A549 (cell line): ENCODE data around the gene SCNN1B. TPM values are rescaled to one million over a fixed set of nuclear protein-coding genes. Genes with fewer than 3 reads are reported as not detected.
"Not testable (repeated sequence)": the region's sequence is repeated elsewhere in the genome, so short reads cannot be mapped to it uniquely, and the experiment has no call there.

Source experiments
- ATAC-seq, 2 experiments: fragments of 200-7000 bp in 1 of 2; fragments of >200 bp in 1 of 2; cut with Nextera tagmentation in 1 of 2; cut with Tn5 transposase in 1 of 2; 3 replicates each; pipeline versions ENCODE4 v1.8.0 to v1.9.1; 2018 to 2020; ENCODE audit warnings: mild to moderate bottlenecking in 1 of 2, moderate library complexity in 1 of 2
- CTCF ChIA-PET: fragments of 300-600 bp; sonication (Branson Sonifier 250); formaldehyde crosslinking; extraction: SDS; loops from one replicate; lab custom pipeline; 2021; ENCODE audit warnings: antibody characterized with exemption, inconsistent platforms; lab: Yijun Ruan, JAX
- POLR2A ChIA-PET: fragments of 350-600 bp; formaldehyde crosslinking; extraction: SDS; loops from one replicate; lab custom pipeline; 2021; ENCODE audit warnings: antibody characterized with exemption, inconsistent platforms; lab: Yijun Ruan, JAX
- DNase-seq, 2 experiments: peaks; one replicate each; pipeline versions ENCODE4 v3.0.0 to v3.0.0-alpha.2; 2011 to 2016; ENCODE audit warnings: low read depth in 1 of 2, low spot score in 1 of 2
- FAIRE-seq: peaks from 2 replicates; lab custom pipeline; 2011; peaks lifted over from hg19 to GRCh38; lab: Jason Lieb, UNC
- H3K27ac ChIP-seq, 2 experiments: fragments of >200 bp; sonication (Bioruptor Twin); formaldehyde crosslinking; 3 replicates each; pipeline ENCODE4 v1.5.1; 2016 to 2017
- H3K4me1 ChIP-seq: fragments of >200 bp; sonication (Bioruptor Twin); formaldehyde crosslinking; 3 replicates; pipeline ENCODE4 v1.6.1; 2016
- H3K4me2 ChIP-seq: fragments of >200 bp; sonication (Bioruptor Twin); formaldehyde crosslinking; 3 replicates; pipeline ENCODE4 v1.6.1; 2016
- H3K4me3 ChIP-seq: fragments of >200 bp; sonication (Bioruptor Twin); formaldehyde crosslinking; 3 replicates; pipeline ENCODE4 v1.5.1; 2016
- H3K9me3 ChIP-seq: fragments of >200 bp; sonication (Bioruptor Twin); formaldehyde crosslinking; 3 replicates; pipeline ENCODE4 v1.6.1; 2016
- CBX2 ChIP-seq: fragments of 200-600 bp; sonication (generic); IDR thresholded peaks from 2 replicates; pipeline ENCODE4 v1.6.1; 2016; ENCODE audit warnings: low read depth, mild to moderate bottlenecking, borderline replicate concordance
- CBX8 ChIP-seq: fragments of 200-600 bp; sonication (generic); IDR thresholded peaks from 2 replicates; pipeline ENCODE4 v1.6.1; 2016
- CHD4 ChIP-seq: fragments of 200-600 bp; sonication (generic); IDR thresholded peaks from 2 replicates; pipeline ENCODE4 v1.6.1; 2016; ENCODE audit warnings: antibody characterized with exemption, mild to moderate bottlenecking, borderline replicate concordance
- EHF ChIP-seq: fragments of 250-450 bp; sonication (Bioruptor Pico); IDR thresholded peaks from 2 replicates; pipeline ENCODE4 v1.5.0; 2020; ENCODE audit warnings: mild to moderate bottlenecking
- EHMT2 ChIP-seq: fragments of 200-600 bp; sonication (generic); IDR thresholded peaks from 2 replicates; pipeline ENCODE4 v1.6.1; 2016; ENCODE audit warnings: antibody characterized with exemption, low read depth, mild to moderate bottlenecking, moderate library complexity
- HDAC2 ChIP-seq: fragments of 200-600 bp; sonication (generic); IDR thresholded peaks from 2 replicates; pipeline ENCODE4 v1.6.1; 2016
- HOXA7 ChIP-seq: fragments of 250-450 bp; sonication (Bioruptor Pico); IDR thresholded peaks from 2 replicates; pipeline ENCODE4 v1.5.0; 2020; ENCODE audit warnings: mild to moderate bottlenecking, moderate library complexity
- HOXB13 ChIP-seq: fragments of 250-450 bp; sonication (Bioruptor Pico); IDR thresholded peaks from 2 replicates; pipeline ENCODE4 v1.5.0; 2020; ENCODE audit warnings: low read depth, mild to moderate bottlenecking, moderate library complexity
- JUNB ChIP-seq: fragments of >200 bp; sonication (Bioruptor Twin); formaldehyde crosslinking; IDR thresholded peaks from 2 replicates; pipeline ENCODE4 v1.6.1; 2016
- KDM5A ChIP-seq: fragments of 200-600 bp; sonication (generic); IDR thresholded peaks from 2 replicates; pipeline ENCODE4 v1.6.1; 2016; ENCODE audit warnings: antibody characterized with exemption, mild to moderate bottlenecking
- MYC ChIP-seq: IDR thresholded peaks from 2 replicates; pipeline ENCODE4 v1.6.1; 2012; ENCODE audit warnings: mild to moderate bottlenecking, inconsistent platforms, low read length, improper control_type of control experiment, borderline replicate concordance
- NFE2L2 ChIP-seq: fragments of 150-350 bp; conservative IDR thresholded peaks from 2 replicates; pipeline ENCODE4 v1.6.1; 2014; ENCODE audit warnings: low read length
- NR3C1 ChIP-seq: fragments of >200 bp; sonication (Bioruptor Twin); formaldehyde crosslinking; IDR thresholded peaks from 3 replicates; pipeline ENCODE4 v1.6.1; 2017
- POLR2A ChIP-seq: IDR thresholded peaks from 2 replicates; pipeline ENCODE4 v1.6.1; 2012; ENCODE audit warnings: mild to moderate bottlenecking, low read length
- RAD21 ChIP-seq, 2 experiments: fragments of >200 bp in 1 of 2; sonication (Bioruptor Twin) in 1 of 2; formaldehyde crosslinking in 1 of 2; IDR thresholded peaks in 1 of 2; conservative IDR thresholded peaks in 1 of 2; 2 replicates in 1 of 2; 3 replicates in 1 of 2; pipeline ENCODE4 v1.6.1; 2012 to 2018; ENCODE audit warnings: inconsistent platforms in 1 of 2
- RCOR1 ChIP-seq: fragments of 150-350 bp; IDR thresholded peaks from 2 replicates; pipeline ENCODE4 v1.6.1; 2014; ENCODE audit warnings: antibody characterized with exemption, low read length, low read depth
- SREBF2 ChIP-seq: fragments of 450-650 bp; IDR thresholded peaks from 2 replicates; pipeline ENCODE4 v1.6.1; 2014; ENCODE audit warnings: mild to moderate bottlenecking, moderate library complexity
- TP53 ChIP-seq: fragments of 250-450 bp; sonication (Bioruptor Pico); IDR thresholded peaks from 2 replicates; pipeline ENCODE4 v1.5.0; 2021; ENCODE audit warnings: mild to moderate bottlenecking, moderate library complexity
- ZC3H11A ChIP-seq: fragments of 450-650 bp; IDR thresholded peaks from 2 replicates; pipeline ENCODE4 v1.6.1; 2014; ENCODE audit warnings: antibody characterized with exemption, mild to moderate bottlenecking
- ZNF302 ChIP-seq: fragments of 250-450 bp; sonication (Bioruptor Pico); IDR thresholded peaks from 2 replicates; pipeline ENCODE4 v1.9.0; 2021; ENCODE audit warnings: inconsistent platforms, mild to moderate bottlenecking, moderate library complexity
- ZSCAN20 ChIP-seq: fragments of 250-450 bp; sonication (Bioruptor Pico); IDR thresholded peaks from 2 replicates; pipeline ENCODE4 v1.8.0; 2022; ENCODE audit warnings: mild to moderate bottlenecking, moderate library complexity
- WGBS: methylation state at CpG from one replicate; pipeline ENCODE4 v1.1.6; 2017; ENCODE audit errors: missing lambda C conversion rate; 5-methylcytosine and 5-hydroxymethylcytosine counted together
- polyA plus RNA-seq, 4 experiments: library from polyadenylated mRNA; depleted of rRNA in 3 of 4; stranded (reverse); fragments of >200 nt; fragmentation: RNase III in 1 of 4; extraction: RNeasy Plus Mini Kit Qiagen cat#74134 plus additional on column Dnase treatment in 1 of 4; gene quantifications; 2 replicates in 3 of 4; 3 replicates in 1 of 4; pipeline ENCODE4 v1.2.3, GENCODE V29; 2011 to 2017
- TF ChIP-seq, protein P1 (sequence below): fragments of >200 bp; sonication (Bioruptor Twin); formaldehyde crosslinking; IDR thresholded peaks from 2 replicates; pipeline ENCODE4 v1.6.1; 2016
- TF ChIP-seq, protein P2 (sequence below): IDR thresholded peaks from 2 replicates; pipeline ENCODE4 v1.6.1; 2012; ENCODE audit warnings: low read depth, borderline replicate concordance
- TF ChIP-seq, protein P3 (sequence below): fragments of >200 bp; sonication (Bioruptor Twin); formaldehyde crosslinking; IDR thresholded peaks from 3 replicates; pipeline ENCODE4 v1.6.1; 2016
- TF ChIP-seq, protein P4 (sequence below): fragments of 450-650 bp; IDR thresholded peaks from 2 replicates; pipeline ENCODE4 v1.6.1; 2014; ENCODE audit warnings: antibody characterized with exemption
- TF ChIP-seq, protein P5 (sequence below): IDR thresholded peaks from 2 replicates; pipeline ENCODE4 v1.6.1; 2012

SCNN1B gene
- polyA plus RNA-seq, 2 of the 4 experiments (the other 2 are of a cell fraction), result 0.25 TPM; not detected in 1

DNA sequence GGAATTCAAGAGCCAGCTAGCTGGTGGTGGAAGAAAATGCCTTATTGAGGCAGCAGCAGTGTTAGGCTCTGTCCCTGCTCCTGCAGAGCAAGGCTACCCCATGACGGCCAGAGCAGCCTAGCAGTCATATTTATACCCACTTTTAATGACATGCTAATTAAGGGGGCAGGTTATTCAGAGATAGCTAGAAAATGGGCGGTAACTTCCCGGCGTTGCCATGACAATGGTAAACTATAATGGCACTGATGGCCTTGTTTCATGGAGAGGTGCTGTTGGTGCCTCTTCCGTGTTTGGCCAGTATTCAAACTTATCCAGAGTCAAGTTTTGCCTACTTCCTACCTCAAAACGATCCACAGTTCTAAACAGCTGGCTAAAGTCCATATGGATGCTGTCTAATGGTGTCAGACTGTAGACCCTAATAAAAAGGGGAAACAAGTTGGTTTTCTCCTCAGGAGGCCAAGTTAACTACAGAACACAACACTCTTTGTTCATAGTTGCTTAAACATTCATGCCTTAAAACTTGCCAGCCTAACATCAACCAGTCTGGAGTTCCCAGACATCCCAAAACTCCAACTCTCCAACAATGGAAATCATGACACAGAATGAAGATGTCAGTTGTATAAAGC lies 3.7 kb upstream of the SCNN1B start:
- CTCF ChIA-PET, result interaction anchor here (1.2 to 2.0 kb wide), 2 partner anchors 10 to 40 kb away, joined by 3 to 5 read pairs; no protein-coding TSS in a partner anchor
- TF ChIP-seq EHF (no peak), HDAC2 (no peak), POLR2A (no peak), KDM5A (no peak), RAD21 (conservative IDR thresholded peaks at IDR 0.05 in 1 of 2, IDR thresholded peaks at IDR 0.05 in 1 of 2) (no peak), TP53 (CRISPR knock-in tag) (no peak), CBX2 (no peak)
- TF ChIP-seq, protein P1, sequence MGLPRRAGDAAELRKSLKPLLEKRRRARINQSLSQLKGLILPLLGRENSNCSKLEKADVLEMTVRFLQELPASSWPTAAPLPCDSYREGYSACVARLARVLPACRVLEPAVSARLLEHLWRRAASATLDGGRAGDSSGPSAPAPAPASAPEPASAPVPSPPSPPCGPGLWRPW, result no peak
- TF ChIP-seq, protein P2, sequence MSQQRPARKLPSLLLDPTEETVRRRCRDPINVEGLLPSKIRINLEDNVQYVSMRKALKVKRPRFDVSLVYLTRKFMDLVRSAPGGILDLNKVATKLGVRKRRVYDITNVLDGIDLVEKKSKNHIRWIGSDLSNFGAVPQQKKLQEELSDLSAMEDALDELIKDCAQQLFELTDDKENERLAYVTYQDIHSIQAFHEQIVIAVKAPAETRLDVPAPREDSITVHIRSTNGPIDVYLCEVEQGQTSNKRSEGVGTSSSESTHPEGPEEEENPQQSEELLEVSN, result no peak
- TF ChIP-seq, protein P3, sequence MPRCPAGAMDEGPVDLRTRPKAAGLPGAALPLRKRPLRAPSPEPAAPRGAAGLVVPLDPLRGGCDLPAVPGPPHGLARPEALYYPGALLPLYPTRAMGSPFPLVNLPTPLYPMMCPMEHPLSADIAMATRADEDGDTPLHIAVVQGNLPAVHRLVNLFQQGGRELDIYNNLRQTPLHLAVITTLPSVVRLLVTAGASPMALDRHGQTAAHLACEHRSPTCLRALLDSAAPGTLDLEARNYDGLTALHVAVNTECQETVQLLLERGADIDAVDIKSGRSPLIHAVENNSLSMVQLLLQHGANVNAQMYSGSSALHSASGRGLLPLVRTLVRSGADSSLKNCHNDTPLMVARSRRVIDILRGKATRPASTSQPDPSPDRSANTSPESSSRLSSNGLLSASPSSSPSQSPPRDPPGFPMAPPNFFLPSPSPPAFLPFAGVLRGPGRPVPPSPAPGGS, result no peak
- TF ChIP-seq, all 56 proteins: peak for 0
- peaks cover 5% of the 10 kb centered on the region; the same call in 2 of the 3 replicates for H3K4me1 ChIP-seq
- no peak overlapping the region for H3K27ac ChIP-seq
- FAIRE-seq (no peak), ATAC-seq (no peak), DNase-seq (no peak)
- H3K9me3 ChIP-seq, result 0 out of 3 replicates have a peak, but pooled peaks cover 4% of the 10 kb centered on the region
- 66% methylated on average over 6 of the region's 6 CpGs for WGBS
- POLR2A ChIA-PET, result no interaction called here
- no peak overlapping the region for H3K4me3 ChIP-seq
- H3K4me2 ChIP-seq, result no peak overlapping the region

DNA sequence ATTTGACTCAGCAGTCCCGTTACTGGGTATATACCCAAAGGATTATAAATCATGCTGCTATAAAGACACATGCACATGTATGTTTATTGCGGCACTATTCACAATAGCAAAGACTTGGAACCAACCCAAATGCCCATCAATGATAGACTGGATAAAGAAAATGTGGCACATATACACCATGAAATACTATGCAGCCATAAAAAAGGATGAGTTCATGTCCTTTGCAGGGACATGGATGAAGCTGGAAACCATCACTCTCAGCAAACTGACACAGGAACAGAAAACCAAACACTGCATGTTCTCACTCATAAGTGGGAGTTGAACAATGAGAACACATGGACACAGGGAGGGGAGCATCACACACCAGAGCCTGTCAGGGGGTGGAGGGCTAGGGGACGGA lies 2.3 kb upstream of the SCNN1B start:
- CTCF ChIA-PET, result interaction anchor here (0.8 kb wide), 1 partner anchor 10 kb away, joined by 3 read pairs; no protein-coding TSS in a partner anchor
- ATAC-seq, POLR2A ChIA-PET, FAIRE-seq, DNase-seq, H3K27ac ChIP-seq, H3K4me2 ChIP-seq, H3K4me3 ChIP-seq, H3K4me1 ChIP-seq, H3K9me3 ChIP-seq: not testable (repeated sequence)
- WGBS, result 62% methylated on average over 3 of the region's 3 CpGs

DNA sequence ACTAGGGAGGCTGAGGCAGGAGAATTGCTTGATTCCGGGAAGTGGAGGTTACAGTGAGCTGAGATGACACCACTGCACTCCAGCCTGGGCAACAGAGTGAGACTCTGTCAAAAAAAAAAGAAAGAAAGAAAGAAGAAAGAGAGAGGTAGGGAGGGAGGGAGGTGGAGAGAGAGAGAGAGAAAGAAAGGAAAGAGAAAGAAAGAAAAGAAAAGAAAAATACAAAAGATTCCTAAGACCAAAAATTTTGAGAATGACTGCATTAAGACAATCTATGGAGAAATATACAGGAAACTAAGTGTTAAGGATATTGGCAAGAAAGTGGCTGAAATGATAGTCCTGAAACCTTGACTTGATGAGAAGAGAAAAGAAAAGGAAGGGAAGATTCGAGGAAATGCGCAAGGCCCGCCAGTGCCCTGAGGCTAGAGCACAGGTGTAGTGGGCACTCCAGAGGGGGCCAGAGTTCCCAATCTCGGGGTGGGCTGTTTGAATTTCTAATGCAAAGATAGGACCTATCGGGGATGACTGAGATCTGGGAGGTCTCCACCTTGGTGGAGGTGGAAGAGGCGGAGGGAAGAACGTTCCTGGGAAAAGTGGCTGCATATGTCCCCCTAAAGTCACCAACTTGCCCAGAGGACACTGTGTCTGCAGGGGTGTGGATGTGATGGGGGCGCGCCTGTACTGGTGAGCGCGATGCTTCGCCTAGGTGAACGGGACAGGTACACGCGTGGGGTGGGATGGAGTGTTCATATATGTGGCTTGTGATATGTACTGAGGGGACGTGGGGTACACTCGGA lies 654 bp upstream of the SCNN1B start:
- H3K4me2 ChIP-seq, result peak overlapping the region; percentile 82
- CTCF ChIA-PET, result interaction anchor here (1.4 to 1.5 kb wide), 2 partner anchors 18 to 19 kb away, joined by 3 read pairs; no protein-coding TSS in a partner anchor
- TF ChIP-seq HOXB13 (CRISPR knock-in tag), result no peak
- TF ChIP-seq, all 56 proteins: peak for 0
- DNase-seq (no peak), FAIRE-seq (no peak), ATAC-seq (peak; percentile 10; a peak in 1 of 6 replicates)
- Histone ChIP-seq H3K4me3 (peak overlapping the region; percentile 42), H3K27ac (no peak overlapping the region; a peak in 2 of 6 replicates), H3K9me3 (0 out of 3 replicates have a peak, but pooled peaks cover 4% of the 10 kb centered on the region), H3K4me1 (peaks cover 5% of the 10 kb centered on the region; the same call in 2 of the 3 replicates)
- WGBS, result 60% methylated on average over 18 of the region's 18 CpGs
- POLR2A ChIA-PET, result interaction anchor here (0.6 kb wide), 1 partner anchor 175 kb away, joined by 9 read pairs; no protein-coding TSS in a partner anchor

DNA sequence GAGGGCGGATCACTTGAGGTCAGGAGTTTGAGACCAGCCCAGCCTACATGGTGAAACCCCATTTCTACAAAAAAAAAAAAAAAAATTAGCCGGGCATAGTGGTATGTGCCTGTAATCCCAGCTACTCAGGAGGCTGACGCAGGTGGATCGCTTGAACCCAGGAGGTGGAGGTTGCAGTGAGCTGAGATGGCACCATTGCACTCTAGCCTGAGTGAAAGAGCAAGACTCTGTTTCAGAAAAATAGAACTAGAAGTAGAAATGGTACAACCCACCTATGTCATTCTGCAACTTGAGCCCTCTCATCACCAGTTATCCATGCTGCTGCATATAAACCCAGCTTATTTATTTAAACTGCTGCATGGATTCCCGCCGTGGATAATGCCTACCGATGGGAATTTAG lies 1.6 kb downstream of the SCNN1B start:
- ChIA-PET CTCF (interaction anchor here (1.7 kb wide), 1 partner anchor 27 kb away, joined by 5 read pairs; no protein-coding TSS in a partner anchor), POLR2A (no interaction called here)
- DNase-seq (no peak), ATAC-seq (no peak), FAIRE-seq (no peak)
- no peak overlapping the region for H3K27ac ChIP-seq
- no peaks in the 10 kb centered on the region for H3K9me3 ChIP-seq
- peaks cover 5% of the 10 kb centered on the region; the same call in 2 of the 3 replicates for H3K4me1 ChIP-seq
- no peak overlapping the region for H3K4me2 ChIP-seq
- TF ChIP-seq ZSCAN20 (CRISPR knock-in tag) (no peak), JUNB (no peak), EHF (no peak), ZNF302 (CRISPR knock-in tag) (no peak), NR3C1 (no peak), RCOR1 (no peak), ZC3H11A (no peak), HOXB13 (CRISPR knock-in tag) (no peak), CBX8 (no peak), EHMT2 (no peak), NFE2L2 (no peak), SREBF2 (no peak), MYC (no peak), CHD4 (no peak), HOXA7 (no peak)
- TF ChIP-seq, protein P4, sequence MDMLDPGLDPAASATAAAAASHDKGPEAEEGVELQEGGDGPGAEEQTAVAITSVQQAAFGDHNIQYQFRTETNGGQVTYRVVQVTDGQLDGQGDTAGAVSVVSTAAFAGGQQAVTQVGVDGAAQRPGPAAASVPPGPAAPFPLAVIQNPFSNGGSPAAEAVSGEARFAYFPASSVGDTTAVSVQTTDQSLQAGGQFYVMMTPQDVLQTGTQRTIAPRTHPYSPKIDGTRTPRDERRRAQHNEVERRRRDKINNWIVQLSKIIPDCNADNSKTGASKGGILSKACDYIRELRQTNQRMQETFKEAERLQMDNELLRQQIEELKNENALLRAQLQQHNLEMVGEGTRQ, result no peak
- TF ChIP-seq, protein P5, sequence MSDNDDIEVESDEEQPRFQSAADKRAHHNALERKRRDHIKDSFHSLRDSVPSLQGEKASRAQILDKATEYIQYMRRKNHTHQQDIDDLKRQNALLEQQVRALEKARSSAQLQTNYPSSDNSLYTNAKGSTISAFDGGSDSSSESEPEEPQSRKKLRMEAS, result no peak
- H3K4me3 ChIP-seq, result no peak overlapping the region
- WGBS, result 80% methylated on average over 7 of the region's 7 CpGs
